A673 (cell line): ENCODE measurements around the gene STH. TPM values are rescaled to one million over a fixed set of nuclear protein-coding genes. Genes with fewer than 3 reads are reported as not detected.

Experiments used
- BruUV-seq: library from RNA; stranded (reverse); fragments of 400-500 nt; replicated peaks from 2 replicates; lab custom pipeline; 2021; lab: Mats Ljungman, UMichigan
- CTCF ChIA-PET: fragments of 300-600 bp; sonication (Branson Sonifier 250); formaldehyde crosslinking; loops from one replicate; lab custom pipeline; 2022; ENCODE audit warnings: antibody characterized with exemption; lab: Charles Lee
- POLR2A ChIA-PET: fragments of 300-600 bp; sonication (Branson Sonifier 250); formaldehyde crosslinking; loops from one replicate; lab custom pipeline; 2022; ENCODE audit warnings: antibody characterized with exemption; ENCODE audit not compliant: low non-redundant PET; lab: Charles Lee
- DNase-seq: peaks from one replicate; pipeline ENCODE4 v3.0.0-alpha.2; 2015; ENCODE audit warnings: low spot score
- H3K27ac ChIP-seq: fragments of 200-600 bp; sonication (generic); 2 replicates; pipeline ENCODE4 v1.5.1; 2016; ENCODE audit warnings: mixed run types, low read depth, mild to moderate bottlenecking, mixed read lengths, antibody characterized with exemption, low read length; ENCODE audit not compliant: poor library complexity, severe bottlenecking
- H3K27me3 ChIP-seq: fragments of 200-600 bp; sonication (generic); replicated peaks from 2 replicates; pipeline ENCODE4 v1.6.1; 2017; ENCODE audit warnings: mixed run types, low read depth, mild to moderate bottlenecking, mixed read lengths, antibody characterized with exemption, low read length; ENCODE audit not compliant: insufficient read depth, poor library complexity
- H3K36me3 ChIP-seq: fragments of 200-600 bp; sonication (generic); 2 replicates; pipeline ENCODE4 v1.6.1; 2016; ENCODE audit warnings: mixed run types, mild to moderate bottlenecking, mixed read lengths, antibody characterized with exemption, low read length; ENCODE audit not compliant: insufficient read depth, poor library complexity, severe bottlenecking
- H3K4me1 ChIP-seq: fragments of 200-600 bp; sonication (generic); 2 replicates; pipeline ENCODE4 v1.6.1; 2017; ENCODE audit warnings: mixed run types, mild to moderate bottlenecking, mixed read lengths, antibody characterized with exemption, low read length; ENCODE audit not compliant: insufficient read depth, poor library complexity, severe bottlenecking
- H3K4me3 ChIP-seq: fragments of 200-600 bp; sonication (generic); 2 replicates; pipeline ENCODE4 v1.5.1; 2016; ENCODE audit warnings: low read depth, mixed run types, mild to moderate bottlenecking, mixed read lengths, low read length; ENCODE audit not compliant: poor library complexity, severe bottlenecking
- H3K9me3 ChIP-seq: fragments of 200-600 bp; sonication (generic); 2 replicates; pipeline ENCODE4 v1.6.1; 2016; ENCODE audit warnings: mixed run types, low read depth, mild to moderate bottlenecking, mixed read lengths, antibody characterized with exemption, low read length; ENCODE audit not compliant: poor library complexity, severe bottlenecking
- EZH2 ChIP-seq: fragments of 200-600 bp; sonication (generic); IDR thresholded peaks from 2 replicates; pipeline ENCODE4 v1.6.1; 2017; ENCODE audit warnings: borderline replicate concordance, low read depth, mild to moderate bottlenecking, mixed read lengths, antibody characterized with exemption, low read length; ENCODE audit not compliant: poor library complexity, severe bottlenecking
- intact Hi-C: fragments of 100-400 bp; cut with micrococcal nuclease; formaldehyde crosslinking; loops from one replicate; pipeline ENCODE4 v1.10.0; 2022; ENCODE audit not compliant: unreplicated experiment
- total RNA-seq: library from RNA; stranded (reverse); gene quantifications from 2 replicates; pipeline ENCODE4 v1.2.3, GENCODE V29; 2021
- TF ChIP-seq, protein P1 (sequence below): fragments of 300-800, 200-600 bp; sonication (generic); conservative IDR thresholded peaks from 2 replicates; pipeline ENCODE4 v1.5.1; 2017; ENCODE audit warnings: low read depth, mild to moderate bottlenecking, antibody characterized with exemption, low read length, moderate library complexity, mixed read lengths

Gene STH
- total RNA-seq, 1 experiment from 2014 or later = not detected

DNA sequence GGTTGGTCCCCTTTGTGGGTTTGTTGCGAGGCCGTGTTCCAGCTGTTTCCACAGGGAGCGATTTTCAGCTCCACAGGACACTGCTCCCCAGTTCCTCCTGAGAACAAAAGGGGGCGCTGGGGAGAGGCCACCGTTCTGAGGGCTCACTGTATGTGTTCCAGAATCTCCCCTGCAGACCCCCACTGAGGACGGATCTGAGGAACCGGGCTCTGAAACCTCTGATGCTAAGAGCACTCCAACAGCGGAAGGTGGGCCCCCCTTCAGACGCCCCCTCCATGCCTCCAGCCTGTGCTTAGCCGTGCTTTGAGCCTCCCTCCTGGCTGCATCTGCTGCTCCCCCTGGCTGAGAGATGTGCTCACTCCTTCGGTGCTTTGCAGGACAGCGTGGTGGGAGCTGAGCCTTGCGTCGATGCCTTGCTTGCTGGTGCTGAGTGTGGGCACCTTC lies 27.3 kb upstream of the STH start:
- H3K36me3 ChIP-seq = no peaks in the 10 kb centered on the region
- CTCF ChIA-PET = no interaction called here
- no peaks in the 10 kb centered on the region for H3K27me3 ChIP-seq
- no peak overlapping the region for H3K4me3 ChIP-seq
- POLR2A ChIA-PET = no interaction called here
- no peak overlapping the region for H3K27ac ChIP-seq
- no peaks in the 10 kb centered on the region for H3K9me3 ChIP-seq
- no peak for DNase-seq
- no TSS peak for BruUV-seq
- no peaks in the 10 kb centered on the region for H3K4me1 ChIP-seq
- TF ChIP-seq, protein P1, sequence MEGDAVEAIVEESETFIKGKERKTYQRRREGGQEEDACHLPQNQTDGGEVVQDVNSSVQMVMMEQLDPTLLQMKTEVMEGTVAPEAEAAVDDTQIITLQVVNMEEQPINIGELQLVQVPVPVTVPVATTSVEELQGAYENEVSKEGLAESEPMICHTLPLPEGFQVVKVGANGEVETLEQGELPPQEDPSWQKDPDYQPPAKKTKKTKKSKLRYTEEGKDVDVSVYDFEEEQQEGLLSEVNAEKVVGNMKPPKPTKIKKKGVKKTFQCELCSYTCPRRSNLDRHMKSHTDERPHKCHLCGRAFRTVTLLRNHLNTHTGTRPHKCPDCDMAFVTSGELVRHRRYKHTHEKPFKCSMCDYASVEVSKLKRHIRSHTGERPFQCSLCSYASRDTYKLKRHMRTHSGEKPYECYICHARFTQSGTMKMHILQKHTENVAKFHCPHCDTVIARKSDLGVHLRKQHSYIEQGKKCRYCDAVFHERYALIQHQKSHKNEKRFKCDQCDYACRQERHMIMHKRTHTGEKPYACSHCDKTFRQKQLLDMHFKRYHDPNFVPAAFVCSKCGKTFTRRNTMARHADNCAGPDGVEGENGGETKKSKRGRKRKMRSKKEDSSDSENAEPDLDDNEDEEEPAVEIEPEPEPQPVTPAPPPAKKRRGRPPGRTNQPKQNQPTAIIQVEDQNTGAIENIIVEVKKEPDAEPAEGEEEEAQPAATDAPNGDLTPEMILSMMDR = no peak
- TF ChIP-seq EZH2 = no peak
- intact Hi-C loops = no loop called here

DNA sequence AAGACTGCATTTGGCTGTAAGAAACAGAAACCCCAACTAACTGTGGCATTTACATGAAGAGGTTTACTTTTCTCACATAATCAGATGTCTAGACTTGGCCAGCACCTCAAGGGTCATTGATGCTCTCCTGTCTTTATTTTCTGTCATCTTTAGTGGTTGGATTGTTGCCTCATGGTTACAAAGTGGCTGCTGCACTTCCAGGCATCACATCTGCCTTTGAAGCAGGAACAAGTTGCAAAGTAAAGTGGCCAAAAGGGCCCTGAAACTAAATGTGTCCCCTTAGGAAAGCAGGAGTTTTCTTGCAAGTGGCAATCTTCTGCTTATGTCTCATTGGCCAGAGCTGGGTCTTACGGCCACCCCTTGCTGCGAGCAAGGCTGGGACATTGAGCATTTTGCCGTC lies 26.5 kb upstream of the STH start:
- intact Hi-C loops = no loop called here
- Histone ChIP-seq H3K9me3 (no peaks in the 10 kb centered on the region), H3K4me3 (no peak overlapping the region), H3K27me3 (no peaks in the 10 kb centered on the region), H3K27ac (no peak overlapping the region), H3K36me3 (no peaks in the 10 kb centered on the region), H3K4me1 (no peaks in the 10 kb centered on the region)
- TF ChIP-seq EZH2 = no peak
- TF ChIP-seq, protein P1 = no peak
- BruUV-seq = no TSS peak
- POLR2A ChIA-PET = no interaction called here
- CTCF ChIA-PET = no interaction called here
- no peak for DNase-seq

DNA sequence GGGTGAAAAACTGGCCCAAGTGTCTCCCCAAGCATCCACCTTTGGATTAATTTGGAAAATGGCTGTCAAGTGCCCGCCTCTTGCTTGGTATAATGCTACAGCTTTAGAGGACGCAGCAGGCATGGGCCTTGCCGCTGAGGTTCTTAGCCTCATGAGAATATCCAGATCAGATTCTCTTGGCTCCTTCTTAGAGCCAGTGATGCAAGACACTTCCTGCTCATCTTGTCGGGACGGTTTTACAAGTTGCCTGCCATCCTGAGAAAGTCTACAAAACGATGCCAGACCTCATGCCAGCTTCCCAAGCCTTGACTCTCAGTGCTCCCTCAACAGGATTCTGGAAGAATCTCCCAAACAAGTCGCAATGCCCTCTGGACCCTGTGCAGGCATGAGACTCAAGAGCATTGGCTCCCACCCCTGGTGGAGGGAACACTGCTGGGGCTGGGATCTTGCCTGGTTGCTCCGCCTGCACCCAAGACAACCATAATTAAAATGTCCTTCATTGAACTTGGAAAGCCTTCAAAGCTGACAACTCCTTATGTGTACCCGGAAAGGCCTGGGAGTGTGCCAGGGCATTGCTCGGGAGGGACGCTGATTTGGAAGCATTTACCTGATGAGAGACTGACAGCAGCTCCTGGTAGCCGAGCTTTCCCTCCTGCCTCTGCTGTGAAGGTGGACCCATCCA lies 25.8 kb upstream of the STH start:
- Histone ChIP-seq H3K9me3 (no peaks in the 10 kb centered on the region), H3K4me3 (no peak overlapping the region), H3K36me3 (no peaks in the 10 kb centered on the region), H3K4me1 (no peaks in the 10 kb centered on the region), H3K27ac (no peak overlapping the region), H3K27me3 (no peaks in the 10 kb centered on the region)
- ChIA-PET CTCF (no interaction called here), POLR2A (no interaction called here)
- DNase-seq = no peak
- TF ChIP-seq EZH2 = no peak
- TF ChIP-seq, protein P1 = no peak
- BruUV-seq = no TSS peak
- intact Hi-C loops = no loop called here
